Activated CD4-positive, alpha-beta T cell treated with anti-CD3 and anti-CD28 coated beads, Interleukin-2, amount 50 U/mL, for 4 hours (primary cell): ENCODE measurements around the gene PRTN3.

ENCODE experiments used
- DNase-seq, 2 experiments: peaks; one replicate each; pipeline ENCODE4 v3.0.0-alpha.2; 2020

PRTN3 gene

GRCh38 chr19:803686-804418 is 36.9 kb upstream of the PRTN3 start:
- no peak for DNase-seq

GRCh38 chr19:804419-805165 is 36.2 kb upstream of the PRTN3 start:
- no peak for DNase-seq

GRCh38 chr19:805166-805551 is 35.6 kb upstream of the PRTN3 start:
- DNase-seq, result no peak

GRCh38 chr19:805600-806550 is 34.9 kb upstream of the PRTN3 start:
- DNase-seq, result no peak

GRCh38 chr19:806815-807421 is 33.9 kb upstream of the PRTN3 start:
- DNase-seq, result no peak

GRCh38 chr19:807627-808422 is 33.0 kb upstream of the PRTN3 start:
- no peak for DNase-seq

- no peak for DNase-seq
Observed at GRCh38 chr19:808423-808775, 32.4 kb upstream of the PRTN3 start.

GRCh38 chr19:810077-810855 is 30.5 kb upstream of the PRTN3 start:
- no peak for DNase-seq

GRCh38 chr19:810883-811489 is 29.8 kb upstream of the PRTN3 start:
- DNase-seq, result no peak

- DNase-seq, result no peak
Observed at GRCh38 chr19:811506-812048, 29.2 kb upstream of the PRTN3 start.

- no peak for DNase-seq
Observed at GRCh38 chr19:812049-812746, 28.6 kb upstream of the PRTN3 start.

GRCh38 chr19:812747-813218 is 28.0 kb upstream of the PRTN3 start:
- no peak for DNase-seq

GRCh38 chr19:813219-814151 is 27.3 kb upstream of the PRTN3 start:
- no peak for DNase-seq

- no peak for DNase-seq
Observed at GRCh38 chr19:814152-815078, 26.4 kb upstream of the PRTN3 start.

GRCh38 chr19:815079-815774 is 25.6 kb upstream of the PRTN3 start:
- DNase-seq, result no peak

GRCh38 chr19:815775-816499 is 24.9 kb upstream of the PRTN3 start:
- no peak for DNase-seq
